HG03175 (cell line): Measurements from ENCODE around the gene ABCC1.
"Not testable (repeated sequence)": the region's sequence is repeated elsewhere in the genome, so short reads cannot be mapped to it uniquely, and the experiment has no call there.

Experiments
- ATAC-seq: cut with Tn5 transposase; IDR thresholded peaks from one replicate; pipeline ENCODE4 v1.9.1; 2021; ENCODE audit warnings: mild to moderate bottlenecking, moderate library complexity; ENCODE audit not compliant: unreplicated experiment

Gene ABCC1

GRCh38 chr16:16169615-16170014 lies 220.2 kb downstream of the ABCC1 start:
- no peak for ATAC-seq

- ATAC-seq = no peak
Observed at GRCh38 chr16:16171332-16171919, 222.0 kb downstream of the ABCC1 start.

GRCh38 chr16:16172991-16173390 lies 223.6 kb downstream of the ABCC1 start:
- ATAC-seq = no peak

GRCh38 chr16:16175296-16175695 lies 225.9 kb downstream of the ABCC1 start:
- ATAC-seq = no peak

- ATAC-seq = no peak
Observed at GRCh38 chr16:16176328-16176727, 226.9 kb downstream of the ABCC1 start.

GRCh38 chr16:16178455-16179162 lies 229.2 kb downstream of the ABCC1 start:
- ATAC-seq = no peak

- not testable (repeated sequence) for ATAC-seq
Observed at GRCh38 chr16:16181748-16182147, 232.3 kb downstream of the ABCC1 start.

- ATAC-seq = no peak
Observed at GRCh38 chr16:16182918-16183317, 233.5 kb downstream of the ABCC1 start.

GRCh38 chr16:16183562-16183961 lies 234.1 kb downstream of the ABCC1 start:
- no peak for ATAC-seq

- no peak for ATAC-seq
Observed at GRCh38 chr16:16184594-16184993, 235.2 kb downstream of the ABCC1 start.

- no peak for ATAC-seq
Observed at GRCh38 chr16:16185095-16185494, 235.7 kb downstream of the ABCC1 start.

- ATAC-seq = no peak
Observed at GRCh38 chr16:16186820-16187219, 237.4 kb downstream of the ABCC1 start.

- no peak for ATAC-seq
Observed at GRCh38 chr16:16188827-16189226, 239.4 kb downstream of the ABCC1 start.

GRCh38 chr16:16189842-16190241 lies 240.4 kb downstream of the ABCC1 start:
- ATAC-seq = no peak

GRCh38 chr16:16190546-16190945 lies 241.1 kb downstream of the ABCC1 start:
- no peak for ATAC-seq

GRCh38 chr16:16190966-16191365 lies 241.6 kb downstream of the ABCC1 start:
- not testable (repeated sequence) for ATAC-seq

GRCh38 chr16:16191493-16192167 lies 242.2 kb downstream of the ABCC1 start:
- no peak for ATAC-seq
